ENCODE results near the gene NKAIN2.

NKAIN2 gene

GRCh38 chr6:124040655-124041054, 237.0 kb downstream of the NKAIN2 start:
- no peak for DNase-seq

DNA sequence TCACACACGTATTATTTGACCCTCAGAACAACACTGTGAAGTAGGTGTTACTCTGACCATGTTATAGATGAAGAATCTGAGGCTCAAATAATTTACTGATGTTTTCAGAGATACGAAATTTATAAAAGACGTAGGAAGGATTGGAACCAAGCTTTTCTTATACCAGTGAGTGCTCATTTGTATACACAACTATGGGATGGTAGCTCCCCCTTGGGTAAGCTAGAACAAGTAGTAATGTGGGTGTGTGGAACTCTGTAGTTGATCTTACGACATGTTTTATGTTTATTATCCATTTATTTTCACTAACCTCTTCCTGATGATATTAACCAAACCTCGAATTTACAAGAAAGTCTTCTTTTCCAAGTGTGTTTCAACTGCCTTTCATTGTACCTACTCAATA, 248.5 kb downstream of the NKAIN2 start:
- no peak for DNase-seq

DNA sequence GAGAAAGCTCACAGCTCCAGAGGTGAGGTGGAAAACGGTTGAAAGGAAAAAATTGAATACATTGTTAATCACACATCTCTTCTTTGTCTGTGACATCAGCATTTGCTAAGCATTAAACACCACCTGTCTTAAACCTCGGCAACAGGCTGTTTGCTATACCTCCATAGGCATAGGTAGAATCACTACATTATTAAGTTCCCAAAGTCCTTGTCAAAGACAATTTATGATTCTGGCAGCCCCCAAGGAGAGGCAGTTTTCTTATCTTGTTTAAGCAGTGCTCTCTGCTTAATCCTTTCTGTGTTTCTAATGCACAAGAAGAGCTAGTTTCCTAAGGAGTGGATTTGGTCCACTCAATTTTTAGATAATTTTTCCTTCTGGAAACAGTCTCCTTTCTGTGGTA, 249.7 kb downstream of the NKAIN2 start:
- no peak for DNase-seq

DNA sequence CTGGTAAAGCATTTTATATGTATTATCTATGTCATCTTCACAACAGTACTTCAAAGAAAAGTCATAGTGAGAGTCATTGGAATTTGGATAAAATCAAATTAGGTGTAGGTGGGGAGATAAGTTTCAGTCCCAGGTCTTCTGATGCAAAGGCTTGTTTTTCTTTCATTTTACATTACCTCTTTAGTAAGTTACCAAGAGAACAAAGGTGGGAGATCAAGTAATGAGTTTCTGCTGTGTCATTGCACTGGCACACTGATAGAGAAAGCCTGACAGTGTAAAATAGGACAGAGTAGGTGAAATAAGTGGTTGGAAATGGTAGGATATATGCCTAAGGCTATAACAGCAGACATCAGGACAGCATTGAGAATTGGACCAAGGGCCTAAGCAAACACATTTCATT, 250.4 kb downstream of the NKAIN2 start:
- no peak for DNase-seq

- DNase-seq: no peak
Observed at GRCh38 chr6:124055395-124055794, 251.7 kb downstream of the NKAIN2 start.

GRCh38 chr6:124055963-124056362, 252.3 kb downstream of the NKAIN2 start:
- no peak for DNase-seq

DNA sequence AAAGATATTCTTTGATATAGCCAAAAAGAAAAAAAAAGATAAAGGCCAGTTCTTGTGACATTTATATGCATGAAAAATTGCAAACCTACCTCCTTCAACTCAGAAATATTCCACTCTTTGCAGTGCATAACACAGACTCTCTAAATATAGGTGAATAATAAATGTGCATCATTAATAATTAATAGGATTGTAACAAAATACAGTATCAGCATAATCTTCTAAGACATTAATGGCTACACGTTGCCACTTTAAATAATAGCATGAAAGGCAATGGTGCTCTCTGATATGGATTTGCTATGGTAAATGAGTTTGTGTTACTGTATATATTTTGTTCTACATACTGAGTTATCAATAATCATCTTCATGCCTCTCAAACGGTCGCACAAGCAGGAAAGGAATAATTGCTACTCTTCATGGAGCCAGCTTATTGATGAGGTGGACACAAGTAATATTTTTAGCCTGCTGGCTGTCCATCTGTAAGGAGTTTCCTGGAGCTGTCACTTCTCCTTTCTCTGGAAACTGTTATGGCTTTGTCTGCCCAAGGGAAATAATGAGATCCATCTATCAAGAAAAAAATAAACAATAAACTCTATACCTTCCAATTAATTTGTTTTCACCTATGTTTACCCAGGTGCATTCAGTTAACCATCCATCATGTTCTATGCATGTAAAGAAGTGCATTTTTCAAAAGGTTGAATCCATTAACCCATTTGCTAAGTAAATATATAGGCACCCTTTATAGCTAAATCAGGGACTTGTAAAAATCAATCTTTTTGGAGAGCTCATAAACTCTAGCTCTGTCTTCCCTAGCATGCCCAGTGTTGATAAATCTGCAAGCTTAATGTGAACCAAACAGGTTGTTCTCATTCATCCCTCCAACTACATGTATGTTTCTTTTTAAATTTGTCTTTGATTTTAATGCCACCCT, 253.0 kb downstream of the NKAIN2 start:
- no peak for DNase-seq

GRCh38 chr6:124057461-124057860, 253.8 kb downstream of the NKAIN2 start:
- no peak for DNase-seq

GRCh38 chr6:124064317-124065113, 260.9 kb downstream of the NKAIN2 start:
- no peak for DNase-seq

GRCh38 chr6:124066269-124066668, 262.6 kb downstream of the NKAIN2 start:
- no peak for DNase-seq

DNA sequence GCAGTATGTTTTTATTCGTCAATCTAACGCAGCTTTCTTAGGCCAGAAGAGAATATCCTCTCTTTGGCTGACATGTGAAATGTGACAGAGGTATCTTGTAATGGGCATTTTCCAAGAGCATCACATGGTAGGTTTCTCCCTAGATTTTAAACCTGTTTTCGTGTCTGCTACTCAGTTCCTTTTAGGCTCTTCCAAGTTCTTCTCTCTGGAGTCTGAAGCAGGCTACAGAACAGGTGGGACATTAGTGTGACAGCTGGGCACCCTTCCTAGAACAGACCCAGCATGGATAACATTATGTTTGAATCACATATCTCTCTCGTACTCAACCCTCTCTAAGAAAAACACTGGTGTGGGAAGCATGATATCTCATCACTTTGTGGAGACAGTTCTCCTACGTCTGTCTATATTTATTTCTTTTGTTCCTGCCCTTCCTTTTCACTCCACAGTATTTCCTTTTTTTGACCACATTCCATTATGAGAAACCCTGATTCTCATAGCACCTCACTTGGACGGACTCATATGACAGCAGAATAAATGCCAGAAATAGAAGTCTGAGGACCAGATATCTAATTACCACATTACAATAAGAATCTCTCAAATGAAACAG, 263.4 kb downstream of the NKAIN2 start:
- no peak for DNase-seq

GRCh38 chr6:124069230-124069950, 265.7 kb downstream of the NKAIN2 start:
- no peak for DNase-seq

- no peak for DNase-seq
Observed at GRCh38 chr6:124073021-124073420, 269.4 kb downstream of the NKAIN2 start.

DNA sequence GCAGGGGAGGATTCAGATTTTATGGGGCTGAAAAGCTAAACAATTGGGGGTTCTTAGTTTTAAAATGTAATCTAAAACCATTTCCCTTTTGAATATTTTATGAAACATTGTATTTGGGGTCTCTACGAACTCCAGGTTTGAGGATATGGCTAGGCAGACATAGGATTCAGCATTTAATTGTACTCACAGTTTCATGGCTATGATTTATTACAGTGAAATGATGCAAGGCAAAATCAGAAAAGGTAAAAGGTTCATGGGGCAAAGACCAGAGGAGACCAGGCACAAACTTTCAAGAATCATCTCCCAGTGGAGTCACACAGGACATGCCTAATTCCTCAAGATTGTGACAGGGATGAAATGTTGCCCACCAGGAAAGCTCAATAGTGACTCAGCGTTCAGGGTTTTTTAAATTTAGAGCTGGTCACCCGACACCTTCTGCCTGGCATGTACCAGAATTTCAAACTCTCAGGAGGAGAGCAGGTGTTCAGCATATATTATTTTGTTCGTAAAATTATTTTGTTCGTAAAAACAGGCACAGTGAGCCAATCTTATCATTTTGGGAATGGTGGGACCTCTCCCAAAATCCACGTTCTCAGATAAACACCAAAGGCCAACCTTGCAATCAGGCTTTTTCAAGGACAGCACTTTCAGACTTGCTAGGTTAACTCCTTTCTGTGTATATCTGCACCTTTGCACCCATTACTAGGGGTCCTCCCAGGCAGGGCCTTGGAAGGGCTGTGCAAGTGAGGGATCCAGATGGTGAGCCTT, 270.3 kb downstream of the NKAIN2 start:
- no peak for DNase-seq

GRCh38 chr6:124074606-124075005, 270.9 kb downstream of the NKAIN2 start:
- no peak for DNase-seq

- DNase-seq: no peak
Observed at GRCh38 chr6:124076336-124077048, 272.8 kb downstream of the NKAIN2 start.

GRCh38 chr6:124078169-124078568, 274.5 kb downstream of the NKAIN2 start:
- no peak for DNase-seq

GRCh38 chr6:124080483-124080882, 276.8 kb downstream of the NKAIN2 start:
- DNase-seq: no peak

DNA sequence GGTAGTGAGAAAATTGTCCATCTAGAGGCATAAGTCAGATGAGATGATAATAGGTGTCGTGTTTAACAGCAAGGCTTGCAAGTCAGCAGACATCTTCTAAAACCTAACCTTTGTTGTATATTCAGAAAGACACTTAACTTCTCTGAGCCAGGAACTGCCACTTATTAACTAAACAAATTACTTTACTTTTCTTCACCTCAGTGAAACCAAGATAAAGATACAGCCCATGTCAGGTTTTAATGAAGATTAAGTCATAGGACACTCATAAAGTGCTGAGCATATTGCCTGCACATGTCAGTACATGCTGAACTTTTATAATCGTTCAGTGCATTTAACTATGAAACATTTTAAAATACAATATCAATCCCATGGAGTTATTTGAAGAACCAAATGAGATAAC, 286.8 kb downstream of the NKAIN2 start:
- no peak for DNase-seq

DNA sequence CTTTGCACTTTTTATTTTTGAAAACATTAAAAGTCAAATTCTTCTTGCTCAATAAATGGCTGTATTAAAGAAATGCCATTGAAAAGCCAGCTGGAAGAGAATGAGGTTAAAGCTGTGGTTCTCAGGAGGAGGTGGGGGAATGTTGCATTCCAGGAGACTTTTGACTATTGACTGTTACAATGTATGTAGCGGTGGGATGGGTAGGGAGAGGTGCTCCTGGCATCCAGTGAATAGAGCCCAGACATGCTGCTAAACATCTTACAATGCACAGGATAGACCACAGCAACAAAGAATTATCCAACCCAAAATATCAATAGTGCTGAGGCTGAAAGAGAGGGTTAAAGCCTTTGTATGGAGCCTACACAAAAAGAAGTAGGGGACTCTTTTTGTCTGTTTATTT, 295.9 kb downstream of the NKAIN2 start:
- DNase-seq: no peak

- DNase-seq: no peak
Observed at GRCh38 chr6:124110514-124110913, 306.8 kb downstream of the NKAIN2 start.
